GM21737 (cell line): ENCODE results near the gene SHLD1.
"Not testable (repeated sequence)": the region's sequence is repeated elsewhere in the genome, so short reads cannot be mapped to it uniquely, and the experiment has no call there.

Experiments
- ATAC-seq: cut with Tn5 transposase; IDR thresholded peaks from one replicate; pipeline ENCODE4 v1.9.1; 2021; ENCODE audit warnings: mild to moderate bottlenecking, moderate library complexity; ENCODE audit not compliant: unreplicated experiment

SHLD1 gene

DNA sequence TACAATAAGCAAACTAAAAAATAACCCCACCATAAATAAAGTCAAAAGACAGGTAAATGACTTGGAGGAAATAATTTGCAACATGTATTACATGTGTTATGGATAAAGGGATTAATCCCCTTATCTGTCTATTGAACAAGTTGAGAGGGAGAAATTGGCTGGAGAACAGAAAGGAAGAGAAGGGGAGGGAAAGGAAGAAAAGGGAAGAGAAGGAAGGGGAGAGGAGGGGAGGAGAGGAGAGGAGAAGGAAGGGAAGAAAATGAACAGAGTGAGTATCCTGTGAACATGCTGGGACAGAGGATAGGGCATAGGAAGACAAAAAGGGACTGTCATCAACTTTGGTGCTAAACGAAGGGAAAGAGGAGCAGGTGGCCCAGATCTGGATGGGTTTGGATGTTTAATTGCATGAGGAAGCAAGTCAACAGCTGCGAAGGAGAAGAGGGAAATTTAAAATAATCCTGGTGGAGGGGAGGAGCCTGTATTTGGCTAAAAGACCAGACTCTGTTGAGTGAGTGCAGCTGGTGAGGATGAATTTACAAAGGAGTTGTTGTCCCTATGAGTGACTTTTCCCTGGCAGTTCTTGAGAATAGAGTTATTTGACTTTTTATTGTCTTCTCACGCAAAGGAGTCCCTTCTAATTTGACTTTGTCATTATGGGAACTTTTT is 14.2 kb upstream of the SHLD1 start:
- no peak for ATAC-seq

DNA sequence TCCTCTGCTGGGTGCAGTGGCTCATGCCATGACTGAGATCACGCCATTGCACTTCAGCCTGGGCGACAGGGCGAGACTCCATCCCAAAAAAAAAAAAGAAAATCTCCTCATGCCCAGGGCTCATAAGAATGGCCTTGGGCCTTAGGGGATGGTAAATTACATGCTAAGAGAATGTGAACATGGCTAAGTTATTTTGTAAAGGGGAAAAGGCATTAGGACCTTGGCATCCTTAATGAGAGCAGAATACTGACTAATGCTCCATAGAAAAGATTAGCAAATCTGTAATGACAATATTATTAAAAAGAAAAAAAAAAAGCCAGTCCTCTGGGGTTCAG is 12.6 kb upstream of the SHLD1 start:
- no peak for ATAC-seq

DNA sequence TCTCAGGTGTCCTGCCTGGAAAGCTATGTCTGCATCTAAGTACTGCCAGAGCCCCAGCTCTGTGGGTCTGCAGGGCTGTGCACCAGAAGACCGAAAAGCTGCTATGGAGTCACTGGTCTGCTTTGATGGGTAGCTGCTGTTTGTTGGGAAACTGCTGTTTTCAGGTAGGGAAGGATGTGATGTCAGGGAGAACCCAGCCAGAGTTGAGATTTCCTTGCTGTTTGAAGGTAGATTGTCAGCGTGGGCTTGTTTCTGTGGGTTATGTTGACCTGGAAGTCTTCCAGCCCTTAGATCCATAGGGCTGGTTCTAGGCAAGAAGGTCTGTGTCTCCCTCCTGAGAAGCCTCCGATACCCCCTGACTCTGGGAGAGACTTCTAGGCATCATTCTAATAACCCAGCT is 12.2 kb upstream of the SHLD1 start:
- ATAC-seq, result no peak

DNA sequence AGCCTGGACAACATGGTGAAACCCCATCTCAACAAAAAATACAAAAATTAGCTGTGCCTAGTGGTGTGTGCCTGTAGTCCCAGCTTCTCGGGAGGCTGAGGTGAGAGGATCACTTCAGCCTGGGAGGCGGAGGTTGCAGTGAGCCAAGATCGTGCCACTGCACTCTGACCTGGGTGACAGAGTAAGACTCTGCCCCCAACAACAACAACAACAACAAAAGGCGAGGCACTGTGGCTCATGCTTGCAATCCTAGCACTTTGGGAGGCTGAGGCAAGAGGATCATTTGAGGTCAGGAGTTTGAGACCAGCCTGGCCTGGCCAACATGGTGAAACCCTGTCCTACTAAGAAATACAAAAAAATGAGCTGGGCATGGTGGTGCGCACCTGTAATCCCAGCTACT is 9.6 kb upstream of the SHLD1 start:
- not testable (repeated sequence) for ATAC-seq

DNA sequence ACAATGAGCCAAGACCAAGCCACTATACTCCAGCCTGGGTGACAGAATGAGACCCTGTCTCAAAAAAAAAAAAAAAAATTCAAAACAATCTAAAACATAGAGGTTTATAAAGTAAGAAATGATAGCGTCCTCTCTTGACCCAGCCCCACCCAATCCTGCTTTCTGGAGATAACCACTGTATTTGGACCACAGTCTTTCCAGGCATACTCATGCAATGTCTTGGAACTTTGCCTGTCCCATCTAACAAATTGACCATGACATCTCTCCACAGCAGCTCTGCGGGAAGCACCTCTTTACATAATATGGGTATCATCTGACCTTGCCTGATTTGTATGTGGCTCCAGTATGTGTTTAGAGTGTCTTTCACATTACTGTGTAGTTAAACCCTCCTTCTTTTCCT is 9.1 kb upstream of the SHLD1 start:
- no peak for ATAC-seq

DNA sequence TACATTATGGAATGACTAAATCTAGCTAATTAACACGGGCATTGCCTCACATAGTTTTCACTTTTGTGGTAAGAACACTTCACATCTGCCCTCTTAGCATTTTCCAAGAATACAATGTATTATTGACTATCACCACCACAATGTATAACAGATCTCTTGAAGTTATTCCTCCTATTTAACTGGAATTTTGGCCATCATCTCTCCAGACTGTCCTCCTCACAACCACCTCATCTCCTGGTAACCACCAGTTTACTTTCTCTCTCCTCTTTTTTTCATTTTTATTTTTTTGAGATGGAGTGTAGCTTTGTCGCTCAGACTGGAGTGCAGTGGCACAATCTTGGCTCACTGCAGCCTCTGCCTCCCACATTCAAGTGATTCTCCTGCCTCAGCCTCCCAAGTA is 8.2 kb upstream of the SHLD1 start:
- ATAC-seq, result no peak

DNA sequence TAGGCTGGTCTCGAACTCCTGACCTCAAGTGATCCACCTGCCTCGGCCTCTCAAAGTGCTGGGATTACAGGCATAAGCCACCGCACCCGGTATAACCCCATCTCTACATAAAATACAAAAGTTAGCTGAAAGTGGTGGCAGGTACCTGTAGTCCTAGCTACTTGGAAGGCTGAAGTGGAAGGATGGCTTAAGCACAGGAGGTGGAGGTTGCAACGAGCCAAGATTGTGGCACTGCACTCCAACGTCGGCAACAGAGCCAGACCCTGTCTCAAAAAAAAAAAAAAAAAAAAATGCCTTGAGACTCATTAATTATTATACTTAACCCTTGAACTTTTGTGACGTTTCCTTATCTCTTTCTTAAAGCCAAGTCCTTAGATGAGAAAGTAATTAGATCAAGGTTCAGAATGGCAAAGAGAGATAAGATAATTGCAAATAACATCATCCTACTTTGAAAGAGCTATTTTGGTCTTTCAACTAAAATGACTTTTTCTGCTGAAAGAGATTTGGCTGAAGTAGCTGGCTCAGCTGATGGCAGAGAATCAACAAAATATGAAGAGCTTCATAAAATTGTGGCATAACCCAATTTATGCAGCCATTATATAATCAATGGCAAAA is 4.7 kb upstream of the SHLD1 start:
- ATAC-seq, result no peak

DNA sequence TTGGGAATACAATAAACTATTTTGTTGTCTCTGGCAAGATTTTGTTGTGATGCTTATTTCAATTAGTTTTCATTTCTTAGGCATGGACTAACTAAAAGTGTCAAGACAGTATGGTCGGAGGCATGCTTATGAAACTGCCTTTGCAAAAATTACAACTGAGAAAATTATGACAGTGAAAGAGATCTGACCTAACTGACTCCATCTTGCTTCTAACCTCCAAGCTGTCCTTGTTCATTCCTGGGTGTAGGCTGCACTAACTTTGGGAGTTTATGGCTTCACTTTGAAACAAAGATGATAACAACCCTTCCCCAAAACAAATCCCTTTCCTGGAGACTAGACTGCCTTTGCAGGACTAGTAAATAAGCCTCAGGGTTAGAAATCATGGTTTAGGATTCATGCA is 4.1 kb upstream of the SHLD1 start:
- ATAC-seq, result no peak

DNA sequence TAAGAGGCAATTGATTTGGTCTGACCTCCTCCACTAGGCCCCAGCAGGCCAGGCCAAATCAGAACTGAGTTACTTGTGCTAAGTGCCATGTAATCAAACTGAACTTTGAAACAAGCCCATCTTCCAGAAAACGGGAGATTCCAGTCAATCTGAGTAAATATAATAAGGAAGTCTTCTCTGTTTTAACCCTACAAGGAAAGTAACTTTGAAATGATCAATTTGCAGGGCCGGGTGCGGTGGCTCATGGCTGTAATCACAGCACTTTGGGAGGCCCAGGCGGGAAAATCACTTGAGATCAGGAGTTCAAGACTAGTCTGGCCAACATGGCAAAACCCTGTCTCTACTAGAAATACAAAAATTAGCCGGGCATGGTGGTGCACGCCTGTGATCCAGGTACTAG is 2.0 kb upstream of the SHLD1 start:
- no peak for ATAC-seq

DNA sequence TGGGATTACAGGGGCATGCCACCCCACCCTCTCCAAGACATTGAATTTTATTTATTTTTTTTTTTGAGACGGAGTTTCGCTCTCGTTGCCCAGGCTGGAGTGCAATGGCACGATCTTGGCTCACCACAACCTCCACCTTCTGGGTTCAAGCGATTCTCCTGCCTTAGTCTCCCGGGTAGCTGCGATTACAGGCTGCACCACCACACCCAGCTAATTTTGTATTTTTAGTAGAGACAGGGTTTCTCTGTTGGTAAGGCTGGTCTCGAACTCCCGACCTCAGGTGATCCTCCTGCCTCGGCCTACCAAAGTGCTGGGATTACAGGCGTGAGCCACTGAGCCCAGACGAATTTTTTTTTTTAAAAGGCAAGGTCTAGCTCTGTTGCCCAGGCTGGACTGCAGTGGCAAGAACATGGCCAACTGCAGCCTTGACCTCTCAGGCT is 669 bp upstream of the SHLD1 start:
- not testable (repeated sequence) for ATAC-seq

DNA sequence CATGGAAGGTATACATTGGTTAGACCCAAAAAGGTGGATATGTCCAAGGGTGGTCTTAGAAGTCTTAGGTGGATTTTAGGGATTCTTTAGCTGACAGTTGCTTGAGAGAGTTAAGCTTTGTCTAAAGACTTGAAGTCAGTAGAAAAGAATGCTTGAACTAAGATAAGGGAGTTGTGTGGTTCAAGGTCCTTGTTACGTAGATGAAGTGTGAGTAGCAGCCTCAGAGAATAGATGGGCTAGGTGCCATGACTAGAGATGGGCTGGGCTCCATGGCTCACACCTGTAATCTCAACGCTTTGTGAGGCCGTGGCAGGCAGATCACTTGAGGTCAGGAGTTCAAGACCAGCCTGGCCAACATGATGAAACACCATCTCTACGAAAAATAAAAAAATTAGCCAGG is 1.7 kb downstream of the SHLD1 start:
- ATAC-seq, result no peak

DNA sequence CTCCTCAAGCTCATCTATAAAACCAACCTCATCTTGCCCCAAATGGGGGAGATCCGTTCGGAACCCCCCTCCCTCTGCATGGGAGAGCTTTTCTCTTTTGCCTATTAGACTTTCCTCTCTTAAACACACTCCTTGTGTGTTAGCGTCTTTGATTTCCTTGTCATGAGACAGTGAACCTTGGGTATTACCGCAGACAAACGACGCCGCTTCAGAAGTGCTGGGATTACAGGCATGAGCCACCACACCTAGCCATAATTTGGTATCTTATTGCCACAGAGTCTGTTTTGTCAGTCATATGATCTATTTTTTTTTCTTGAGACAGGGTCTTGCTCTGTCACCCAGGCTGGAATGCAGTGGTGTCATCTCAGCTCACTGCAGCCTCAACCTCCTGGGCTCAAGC is 3.6 kb downstream of the SHLD1 start:
- ATAC-seq, result no peak

DNA sequence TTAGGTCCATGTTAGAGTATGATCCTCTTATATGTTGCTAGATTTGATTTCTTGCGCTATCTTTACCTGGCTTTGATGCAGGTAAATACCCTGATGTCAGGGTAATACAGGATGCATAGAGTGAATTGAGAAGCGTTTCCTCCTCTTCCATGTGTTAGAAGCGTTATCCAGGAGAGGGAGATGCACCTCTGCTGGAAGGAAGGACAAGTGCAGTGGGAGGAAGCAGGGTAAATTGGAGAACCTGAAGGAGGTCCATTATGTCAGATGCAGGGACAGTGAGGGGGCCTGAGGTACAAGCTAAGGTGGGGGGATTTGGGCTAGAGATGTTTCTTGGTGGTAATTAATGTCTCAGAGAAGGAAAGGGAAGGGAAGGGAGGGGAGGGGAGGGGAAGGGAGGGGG is 7.7 kb downstream of the SHLD1 start:
- no peak for ATAC-seq

DNA sequence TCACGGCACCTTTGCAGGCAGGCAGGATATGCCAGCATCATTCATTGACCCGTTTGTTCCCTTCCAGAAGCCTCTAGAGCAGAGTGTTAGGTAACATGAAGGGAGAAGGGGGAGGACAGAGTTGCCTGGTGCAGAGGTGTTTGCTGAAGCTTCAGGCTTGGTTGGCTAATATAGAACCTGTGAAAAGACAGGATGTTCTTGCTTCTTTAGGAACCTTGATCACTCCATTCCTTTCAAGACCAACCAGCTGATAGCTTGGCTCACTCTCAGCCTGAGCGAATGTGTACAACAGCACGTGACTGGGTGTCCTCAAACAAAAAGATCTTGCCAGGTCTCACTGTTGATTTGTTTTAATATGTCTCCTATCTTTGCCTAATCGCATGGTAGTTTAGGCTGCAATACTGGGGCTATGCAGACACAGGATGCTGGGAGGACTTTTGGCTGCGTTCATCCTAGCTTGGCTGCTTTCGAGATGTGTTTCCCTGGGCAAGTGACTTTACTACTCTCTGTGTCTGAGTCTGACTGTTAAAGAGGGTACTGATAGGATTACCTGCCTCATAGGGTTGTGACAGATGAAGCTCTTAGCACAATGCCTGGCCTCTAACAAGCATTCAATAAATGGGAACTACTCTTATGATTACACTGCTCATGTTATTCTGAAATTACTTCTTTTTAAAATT is 16.0 kb downstream of the SHLD1 start:
- ATAC-seq, result no peak

DNA sequence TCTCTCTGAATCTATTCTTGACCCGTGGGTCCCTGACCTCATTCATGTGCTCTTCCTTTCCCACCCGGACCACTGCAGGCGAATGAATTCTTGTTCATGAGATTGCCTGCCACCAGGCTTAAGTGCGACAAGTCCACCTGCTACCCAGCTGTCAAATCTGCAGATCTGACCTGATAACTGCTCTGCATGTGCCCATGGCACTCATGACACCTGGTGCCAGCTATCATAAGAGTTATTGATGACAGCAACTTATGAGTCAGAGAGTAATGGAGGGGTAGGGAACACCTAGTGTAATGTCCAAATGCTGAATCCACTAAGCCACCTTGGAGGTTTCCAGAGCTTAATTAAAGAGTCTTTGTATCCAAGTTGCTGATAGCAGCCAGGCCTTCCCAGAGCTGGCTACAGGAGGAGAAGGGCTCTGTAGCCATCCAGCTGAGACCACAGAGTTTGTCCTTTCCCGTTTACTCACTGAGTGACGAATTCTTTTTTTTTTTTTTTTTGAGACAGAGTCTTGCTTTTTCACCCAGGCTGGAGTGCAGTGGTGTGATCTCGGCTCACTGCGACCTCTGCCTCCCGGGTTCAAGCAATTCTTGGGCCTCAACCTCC is 17.4 kb downstream of the SHLD1 start:
- ATAC-seq, result no peak

DNA sequence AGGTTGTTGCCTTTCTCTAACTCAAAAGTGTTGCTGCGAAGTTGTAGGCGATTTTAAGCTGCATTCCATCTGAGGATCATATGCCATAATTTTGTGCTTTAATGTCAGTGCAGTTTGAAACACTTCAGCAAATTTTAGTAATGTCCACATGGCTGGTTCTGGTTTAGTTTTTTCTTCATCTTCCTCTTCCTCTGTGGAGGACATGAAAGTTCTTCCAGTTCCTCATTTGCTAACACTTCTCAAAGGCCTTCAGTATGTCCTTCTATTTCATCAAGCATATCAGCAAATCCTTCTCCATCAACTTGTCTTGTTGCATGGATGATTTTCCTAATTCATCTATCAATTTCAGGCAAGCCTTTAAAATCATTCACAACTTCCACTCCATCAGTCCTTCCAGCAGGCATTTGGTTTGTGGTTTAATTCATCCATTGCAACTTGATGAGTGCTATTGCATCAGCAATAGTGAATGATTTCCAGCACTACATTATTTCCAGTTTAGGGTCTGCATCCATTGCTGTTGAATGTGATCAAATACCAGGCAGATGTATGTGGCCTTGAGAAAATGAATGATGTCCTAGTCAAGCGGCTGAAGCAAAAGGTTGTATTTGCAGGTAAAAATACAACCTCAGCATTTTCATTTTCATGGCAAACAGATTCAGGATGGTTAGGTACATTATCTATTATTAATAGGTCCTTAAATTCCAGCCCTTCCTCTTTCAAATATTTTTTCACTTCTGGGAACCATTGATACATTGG is 20.2 kb downstream of the SHLD1 start:
- no peak for ATAC-seq

DNA sequence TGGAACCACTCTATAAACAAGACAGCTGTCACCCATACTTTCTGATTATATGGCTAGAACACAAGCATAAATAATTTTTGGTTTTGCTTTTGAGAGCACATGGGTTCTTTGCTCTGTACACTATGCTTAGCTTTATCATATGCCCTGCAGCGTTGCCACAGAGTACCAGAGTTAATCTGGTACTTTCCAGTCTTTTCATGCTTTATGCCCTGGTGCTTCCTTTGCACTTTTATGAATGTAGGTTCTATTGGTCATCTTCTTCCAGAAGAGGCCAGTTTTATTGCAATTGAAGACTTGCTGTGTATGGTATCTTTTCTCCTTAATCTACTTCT is 20.8 kb downstream of the SHLD1 start:
- ATAC-seq, result peak; percentile 53

DNA sequence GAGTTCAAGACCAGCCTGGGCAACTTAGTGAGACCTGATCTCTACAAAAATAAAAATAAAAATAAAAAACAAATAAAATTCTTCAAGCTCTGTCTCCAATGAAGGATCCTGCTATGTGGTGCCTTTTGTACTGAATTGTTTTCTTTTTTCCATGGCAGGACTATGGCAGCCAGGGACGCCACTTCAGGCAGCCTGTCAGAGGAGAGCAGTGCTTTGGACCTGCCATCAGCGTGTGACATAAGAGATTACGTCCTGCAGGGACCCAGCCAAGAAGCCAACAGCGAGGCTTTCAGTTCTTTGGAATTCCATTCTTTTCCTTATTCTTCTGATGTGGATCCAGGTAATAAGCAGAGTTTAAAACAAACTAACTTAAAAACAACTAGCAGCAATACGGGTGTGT is 22.5 kb downstream of the SHLD1 start:
- no peak for ATAC-seq

DNA sequence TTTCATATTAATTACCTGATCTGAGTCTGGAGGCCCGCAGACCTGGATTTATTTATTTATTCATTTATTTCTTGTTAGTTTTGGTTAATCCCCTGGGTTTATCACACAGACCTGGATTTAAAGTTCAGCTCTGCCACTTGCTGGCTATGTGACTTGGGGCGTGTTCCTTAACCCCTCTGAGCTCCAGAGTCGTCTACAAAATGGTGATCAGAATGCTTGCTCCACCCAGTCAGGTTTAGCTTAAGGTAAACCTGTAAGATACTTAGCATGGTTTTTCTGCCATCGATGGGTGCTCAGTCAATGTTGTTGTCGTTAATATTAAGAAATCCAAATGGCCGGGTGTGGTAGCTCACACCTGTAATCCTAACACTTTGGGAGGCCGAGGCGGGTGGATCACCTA is 23.4 kb downstream of the SHLD1 start:
- no peak for ATAC-seq

DNA sequence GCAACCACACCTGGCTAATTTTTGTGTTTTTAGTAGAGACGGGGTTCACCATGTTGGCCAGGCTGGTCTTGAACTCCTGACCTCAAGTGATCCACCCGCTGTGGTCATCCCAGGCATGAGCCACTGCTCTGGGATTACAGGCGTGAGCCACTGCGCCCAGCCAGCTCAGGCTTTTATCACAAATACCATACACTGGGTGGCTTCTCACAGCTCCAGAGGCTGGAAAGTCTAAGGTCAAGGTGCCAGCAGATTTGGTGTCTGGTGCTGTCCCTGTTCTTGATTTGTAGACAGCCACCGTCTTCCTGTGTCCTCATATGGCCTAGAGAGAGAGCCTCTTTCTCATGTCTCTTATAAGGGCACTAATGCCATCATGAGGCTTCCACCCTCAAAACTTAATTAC is 25.9 kb downstream of the SHLD1 start:
- ATAC-seq, result no peak

DNA sequence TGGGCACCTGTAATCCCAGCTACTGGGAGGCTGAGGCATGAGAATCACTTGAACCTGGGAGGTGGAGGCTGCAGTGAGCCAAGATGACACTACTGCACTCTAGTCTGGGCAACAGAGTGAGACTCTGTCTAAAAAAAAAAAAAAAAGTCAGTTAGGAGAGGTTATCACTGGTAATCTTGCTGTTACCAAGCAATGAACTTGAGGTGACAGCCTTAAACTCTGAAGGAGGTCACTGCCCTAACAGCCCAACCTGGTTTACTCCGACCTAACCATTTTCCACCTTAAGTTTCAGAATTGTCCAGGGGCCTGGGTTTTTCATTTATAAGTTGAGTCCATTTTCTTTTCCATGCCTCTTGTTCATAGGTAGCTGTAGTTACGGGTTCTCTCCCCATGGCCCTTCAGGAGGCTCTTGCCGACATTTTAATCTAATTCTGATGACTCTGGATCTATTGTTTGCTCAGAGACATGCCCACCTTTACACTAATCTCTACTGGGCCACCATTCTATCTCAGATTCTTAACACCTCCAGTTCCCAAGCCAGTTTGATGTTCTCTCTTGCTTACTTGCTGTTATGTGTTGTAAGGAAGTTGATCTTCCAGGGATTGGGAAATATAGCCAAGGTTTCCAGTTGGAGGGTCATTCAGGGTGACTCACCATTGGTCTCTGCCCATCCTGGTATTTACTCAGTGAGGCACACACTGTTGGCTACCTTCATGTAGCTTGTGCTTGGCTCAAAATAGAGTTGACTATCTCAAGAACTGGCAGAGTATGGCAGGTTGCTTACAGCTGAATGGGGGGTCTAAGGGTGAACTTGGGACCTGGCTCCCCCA is 29.1 kb downstream of the SHLD1 start:
- ATAC-seq, result no peak
